Forelimb muscle (tissue), 1 donor: ENCODE measurements around the gene AGPAT2. TPM values are rescaled to one million over a fixed set of nuclear protein-coding genes. Genes with fewer than 3 reads are reported as not detected.
"Not testable (repeated sequence)": the region's sequence is repeated elsewhere in the genome, so short reads cannot be mapped to it uniquely, and the experiment has no call there.

Experiments
- DNase-seq: peaks from one replicate; pipeline ENCODE4 v3.0.0-alpha.2; 2013; ENCODE audit warnings: low read depth
- polyA plus RNA-seq: library from polyadenylated mRNA; unstranded; fragments of 120-200 nt; gene quantifications from one replicate; pipeline ENCODE4 v1.2.1, GENCODE V29; 2013; ENCODE audit not compliant: insufficient read length

Gene AGPAT2
- polyA plus RNA-seq, 1 donor = 11.6 TPM

DNA sequence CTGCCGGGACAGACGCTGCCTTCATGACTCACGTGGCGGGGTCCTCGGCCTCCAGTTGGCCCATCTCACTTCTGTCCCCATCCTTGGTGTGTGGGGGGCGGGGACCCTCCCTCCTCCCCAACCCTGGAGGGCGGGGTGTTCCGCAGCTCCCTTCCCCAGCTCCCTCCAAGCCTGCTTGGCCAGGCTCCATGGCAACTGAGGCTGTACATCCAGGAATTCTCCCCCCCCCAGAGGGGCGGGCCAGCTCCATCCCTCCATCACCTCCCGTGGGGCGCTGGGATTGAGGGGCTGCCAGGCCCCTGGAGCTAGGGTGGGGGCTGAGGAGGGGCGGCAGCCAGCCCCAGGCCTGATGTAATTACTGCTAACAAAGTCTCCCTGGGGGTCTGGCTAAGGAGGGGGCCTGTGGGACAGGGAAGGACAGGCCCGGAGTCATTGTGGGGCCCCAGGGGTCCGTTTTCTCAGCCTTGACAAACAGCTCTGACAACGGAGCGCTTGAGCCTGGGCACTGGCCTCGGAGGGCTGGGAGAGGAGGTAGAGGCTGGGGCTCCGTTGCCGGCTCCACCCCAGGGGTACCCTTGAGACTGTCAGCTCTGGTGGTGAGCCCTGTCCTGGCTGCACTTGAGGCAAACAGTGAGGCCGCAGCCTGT, 33.1 kb upstream of the AGPAT2 start:
- DNase-seq = peak; percentile 56

DNA sequence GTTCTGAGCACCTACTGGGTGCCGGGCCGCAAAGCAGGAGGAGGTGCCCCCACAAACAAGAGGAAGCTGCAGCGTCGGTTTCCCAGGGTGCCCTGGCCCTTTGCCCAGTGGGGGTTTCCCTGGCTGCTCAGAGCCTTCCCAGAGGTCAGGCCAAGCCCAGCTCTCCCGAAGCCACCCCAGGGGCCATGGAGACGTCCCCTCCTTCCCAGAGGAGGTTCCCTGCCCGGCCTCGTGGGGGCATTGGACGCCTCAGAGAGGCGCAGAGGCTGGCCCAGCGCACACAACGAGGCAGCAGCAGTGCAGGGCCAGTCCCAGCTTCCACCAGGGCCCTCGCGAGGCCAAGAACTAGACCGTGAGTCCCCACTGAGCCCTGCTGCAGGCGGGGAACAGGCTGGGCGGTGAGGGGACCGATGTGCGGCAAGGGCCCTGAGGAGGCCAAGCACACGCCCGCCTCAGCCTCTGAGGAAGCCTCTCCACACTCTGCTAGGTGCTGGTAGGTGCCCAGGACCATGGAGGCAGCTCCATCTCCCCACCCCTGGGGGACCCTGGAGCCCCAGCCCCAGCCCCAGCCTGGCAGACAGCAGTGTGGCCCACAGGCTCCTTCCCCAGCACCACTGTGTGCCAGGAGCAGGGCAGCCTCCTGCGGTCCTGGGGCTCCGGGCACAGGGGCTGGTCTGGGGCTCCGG, 32.1 kb upstream of the AGPAT2 start:
- DNase-seq = no peak

DNA sequence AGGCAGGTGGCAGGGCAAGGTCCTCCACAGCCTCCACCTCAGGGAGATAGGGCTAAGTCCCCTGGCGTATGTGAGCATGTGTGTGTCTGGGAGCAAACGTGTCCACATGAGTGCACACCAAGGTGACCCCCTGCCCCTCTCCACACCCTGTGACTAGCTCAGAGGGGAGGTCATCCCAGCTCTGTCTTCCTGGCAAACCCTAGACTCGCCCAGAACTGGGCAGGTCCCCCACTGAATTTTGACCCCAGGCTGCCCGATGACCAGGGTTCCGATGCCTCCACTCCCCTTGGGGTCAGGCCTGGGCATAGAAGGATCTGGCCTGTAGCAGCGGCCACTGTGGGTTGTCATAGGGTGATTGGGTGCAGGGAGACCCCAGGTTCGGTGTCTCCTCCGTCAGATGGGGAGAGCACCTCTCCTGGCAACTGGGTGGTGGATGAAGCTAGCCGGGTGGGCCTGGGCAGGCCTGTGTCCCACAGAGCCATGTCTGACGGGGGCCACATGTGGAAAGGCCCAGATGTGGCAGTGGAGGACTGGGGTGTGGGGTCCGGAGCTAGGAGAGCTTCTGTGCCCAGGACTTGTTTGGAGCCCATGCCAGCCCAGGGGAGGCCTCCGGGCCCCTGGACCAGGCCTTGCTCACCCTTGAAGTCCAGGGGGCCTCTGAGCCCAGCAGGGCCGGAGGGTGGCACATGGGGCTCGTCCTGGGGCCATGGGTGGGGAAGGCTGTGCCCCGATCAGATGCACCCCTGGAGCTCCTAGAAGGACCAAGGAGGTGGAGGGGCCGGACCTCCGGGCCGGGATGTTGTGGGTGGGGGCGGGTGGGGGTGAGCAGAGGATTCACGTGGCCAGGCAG, 31.3 kb upstream of the AGPAT2 start:
- DNase-seq = no peak

DNA sequence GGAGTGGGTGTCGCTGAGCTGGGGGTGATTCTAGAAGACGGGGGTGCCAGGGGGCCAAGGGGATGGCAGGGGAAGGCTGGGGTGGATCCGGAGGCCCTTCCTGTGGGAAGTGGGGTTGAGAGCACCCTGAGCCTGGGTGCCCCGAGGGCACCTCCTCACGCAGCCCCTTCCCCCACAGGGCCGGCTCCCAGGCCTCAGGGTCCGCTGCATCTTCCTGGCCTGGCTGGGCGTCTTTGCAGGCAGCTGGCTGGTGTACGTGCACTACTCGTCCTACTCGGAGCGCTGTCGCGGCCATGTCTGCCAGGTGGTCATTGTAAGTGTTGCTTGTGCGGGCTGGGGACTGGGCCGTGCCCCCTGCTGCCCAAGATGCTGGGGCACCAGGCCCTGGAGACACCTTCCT, 30.1 kb upstream of the AGPAT2 start:
- no peak for DNase-seq

DNA sequence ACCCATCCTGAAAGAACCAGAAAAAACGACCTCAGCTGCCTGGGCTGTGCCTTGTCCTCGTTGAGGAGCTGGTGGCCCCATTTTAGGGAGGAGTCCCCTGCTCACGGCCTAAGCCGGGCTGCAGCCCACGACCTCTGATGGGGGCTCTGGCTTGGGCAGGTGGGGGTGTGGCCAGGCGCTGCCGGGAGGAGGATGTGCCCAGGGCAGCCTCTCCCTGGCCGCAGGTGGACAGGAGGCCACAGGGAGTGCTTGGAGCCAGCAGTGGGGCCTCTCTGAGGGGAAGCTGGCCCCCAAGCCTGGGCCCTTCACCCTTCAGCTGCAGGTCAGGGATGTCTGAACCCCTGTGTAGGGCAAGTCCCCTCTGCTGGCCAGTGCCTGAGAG, 27.6 kb upstream of the AGPAT2 start:
- DNase-seq = no peak

DNA sequence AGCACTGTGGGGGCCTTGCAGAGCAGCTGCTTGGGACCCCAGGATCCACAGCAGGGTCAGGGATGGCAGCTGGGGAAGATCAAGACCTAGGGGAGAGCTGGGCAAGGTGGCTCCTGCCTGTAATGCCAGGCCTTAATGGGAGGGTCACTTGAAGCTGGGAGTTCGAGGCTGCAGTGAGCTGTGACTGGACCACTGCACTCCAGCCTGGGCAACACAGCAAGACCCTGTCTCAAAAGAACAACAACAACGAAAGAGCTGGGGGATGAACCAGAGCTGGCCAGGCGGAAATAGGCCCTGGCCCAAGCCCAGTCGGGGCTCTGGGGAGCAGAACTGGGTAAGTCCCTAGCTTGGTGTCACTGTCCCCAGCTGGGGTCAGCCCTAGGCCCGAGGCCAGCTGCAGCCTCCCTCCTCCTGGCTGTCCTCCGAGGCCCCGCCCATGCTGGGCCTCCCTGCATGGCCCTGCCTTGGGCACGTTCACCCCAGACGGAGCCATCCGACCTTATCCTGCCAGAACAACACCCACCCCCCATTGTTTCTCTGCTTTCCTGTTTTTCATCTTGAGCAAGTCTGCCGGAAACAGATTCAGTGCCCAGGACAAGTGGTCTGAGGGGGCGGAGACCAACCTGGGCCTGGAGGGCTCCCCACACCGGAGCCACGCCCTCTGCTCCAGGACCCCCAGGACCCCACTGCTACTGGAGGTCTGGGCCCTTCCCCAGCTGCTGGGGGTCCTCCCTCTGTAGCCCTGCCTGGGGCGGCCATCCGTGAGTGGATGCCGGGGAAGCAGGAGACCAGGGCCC, 27.0 kb upstream of the AGPAT2 start:
- no peak for DNase-seq

DNA sequence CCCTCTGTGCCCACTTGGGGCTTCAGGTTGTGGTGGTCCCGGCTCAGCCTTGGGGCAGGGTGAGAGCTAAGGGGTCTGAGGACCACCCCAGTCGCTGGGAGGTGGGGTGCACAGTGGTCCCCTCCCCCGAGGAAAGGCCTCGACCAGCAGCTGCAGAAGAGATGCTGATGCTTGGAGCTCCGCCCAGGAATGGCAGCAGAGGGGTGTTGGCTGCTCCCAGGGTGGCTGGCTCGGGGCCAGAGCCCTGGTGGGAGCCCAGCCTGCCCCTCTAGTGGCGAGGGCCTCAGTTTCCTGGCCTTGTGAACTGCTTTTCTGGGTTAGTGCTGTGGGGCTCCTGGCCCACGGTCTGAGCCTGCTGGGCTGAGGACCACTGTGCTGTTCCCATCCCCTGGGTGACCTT, 26.3 kb upstream of the AGPAT2 start:
- DNase-seq = no peak

DNA sequence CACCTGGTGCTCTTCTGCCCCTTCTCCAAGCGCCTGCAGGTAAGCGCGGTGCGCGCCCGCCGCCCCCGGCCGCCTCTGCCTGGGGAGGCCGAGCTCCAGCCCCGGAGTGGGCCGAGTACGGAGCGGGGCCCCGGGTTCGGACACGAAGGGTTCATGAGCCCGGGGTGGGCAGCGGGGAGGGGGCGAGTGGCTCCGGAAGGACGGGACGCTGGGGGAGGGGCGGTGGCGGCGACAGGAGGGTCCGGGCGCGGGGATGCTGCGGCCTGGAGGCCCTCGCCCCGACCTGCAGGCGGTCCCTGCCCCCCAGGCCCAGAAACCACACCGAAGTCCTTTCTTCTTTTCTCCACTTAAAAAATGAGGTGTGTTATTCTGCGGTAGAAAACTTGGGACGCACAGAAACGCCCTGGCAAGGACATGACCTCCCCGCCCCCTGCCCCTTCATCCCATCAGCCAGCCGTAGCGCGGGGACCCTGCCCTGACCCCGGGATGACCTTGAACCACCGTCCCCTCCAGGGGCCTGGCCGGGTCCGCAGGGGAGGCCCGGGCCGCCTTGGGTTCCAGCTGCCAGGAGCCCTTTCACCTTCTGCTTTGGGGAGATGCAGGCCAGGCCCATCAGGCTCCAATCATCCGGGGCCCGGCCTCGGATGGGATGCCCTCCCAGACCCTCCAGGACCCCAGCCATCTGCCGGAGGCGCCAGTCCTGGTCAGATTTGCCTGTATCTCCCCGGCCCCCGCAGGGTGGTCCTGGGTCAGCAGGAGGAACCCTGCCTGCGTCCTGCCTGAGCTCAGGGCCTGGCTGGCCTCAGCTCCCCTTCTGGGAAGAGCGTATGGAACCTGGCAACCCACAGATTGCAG, 25.7 kb upstream of the AGPAT2 start:
- DNase-seq = no peak

DNA sequence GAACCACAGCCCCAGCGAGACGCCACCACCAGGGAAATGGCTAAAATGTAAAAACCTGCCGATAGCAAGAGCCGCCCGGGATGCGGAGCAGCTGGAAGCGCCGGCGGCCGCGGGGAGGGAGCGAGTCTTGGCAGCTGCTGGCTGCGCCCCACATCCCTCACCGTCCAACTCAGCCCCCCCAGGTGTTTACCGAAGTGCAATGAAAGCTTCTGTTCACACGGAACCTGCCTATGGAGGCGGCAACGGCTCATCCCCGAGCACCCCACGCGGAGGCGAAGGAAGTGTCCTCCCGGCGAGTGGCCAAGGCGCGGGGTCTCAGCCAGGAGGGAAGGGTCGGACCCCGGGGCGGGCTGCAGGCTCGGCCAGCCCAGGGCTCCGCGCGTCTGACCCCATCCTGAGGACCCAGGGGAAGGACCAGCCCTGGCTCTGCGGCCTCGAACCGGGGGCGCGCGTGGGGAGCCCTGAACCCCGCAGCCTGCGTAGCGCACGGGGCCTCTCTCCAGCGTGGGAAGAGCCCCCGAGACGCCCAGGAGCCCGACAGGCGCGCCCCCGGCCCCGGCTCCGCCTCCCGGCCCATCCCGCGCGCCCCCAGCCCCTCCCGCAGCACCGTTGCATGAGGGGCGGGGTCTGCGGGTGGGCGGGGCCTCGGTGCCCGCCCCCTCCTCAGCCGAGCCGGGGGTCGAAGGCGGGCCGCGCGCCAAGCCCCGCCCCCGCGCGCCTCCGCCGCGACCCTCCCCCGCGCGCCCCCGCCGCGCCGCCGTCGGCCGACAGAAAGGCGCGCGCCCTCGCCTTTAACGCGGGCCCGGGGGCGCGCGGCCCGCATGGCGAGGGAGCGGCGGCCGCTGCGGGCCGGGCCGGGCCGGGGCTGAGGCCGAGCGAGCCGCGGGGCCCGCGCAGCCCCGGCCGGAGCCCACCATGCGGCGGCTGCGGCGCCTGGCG, 24.8 kb upstream of the AGPAT2 start, which contains the start of gene DIPK1B:
TSS of gene DIPK1B (plus strand) at position 822 of the 939 bp plus-strand sequence. CDS start at position 916, 94 bp downstream.
- no peak for DNase-seq

DNA sequence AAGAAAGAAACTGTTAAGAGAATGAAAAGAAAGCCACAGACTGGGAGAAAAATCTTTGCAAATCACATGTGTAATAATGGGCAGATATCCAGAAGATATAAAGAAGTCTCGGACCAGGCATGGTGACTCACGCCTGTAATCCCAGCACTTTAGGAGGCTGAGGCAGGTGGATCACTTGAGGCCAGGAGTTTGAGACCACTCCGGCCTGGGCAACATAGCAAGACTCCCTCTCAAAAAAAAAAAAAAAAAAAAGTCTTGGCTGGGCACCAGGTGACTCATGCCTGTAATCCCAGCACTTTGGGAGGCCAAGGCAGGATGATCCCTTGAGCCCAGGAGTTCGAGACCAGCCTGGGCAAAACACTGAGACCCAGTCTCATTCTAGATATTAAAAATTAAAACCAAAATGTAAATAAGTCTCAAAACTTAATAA, 24.0 kb upstream of the AGPAT2 start:
- not testable (repeated sequence) for DNase-seq

DNA sequence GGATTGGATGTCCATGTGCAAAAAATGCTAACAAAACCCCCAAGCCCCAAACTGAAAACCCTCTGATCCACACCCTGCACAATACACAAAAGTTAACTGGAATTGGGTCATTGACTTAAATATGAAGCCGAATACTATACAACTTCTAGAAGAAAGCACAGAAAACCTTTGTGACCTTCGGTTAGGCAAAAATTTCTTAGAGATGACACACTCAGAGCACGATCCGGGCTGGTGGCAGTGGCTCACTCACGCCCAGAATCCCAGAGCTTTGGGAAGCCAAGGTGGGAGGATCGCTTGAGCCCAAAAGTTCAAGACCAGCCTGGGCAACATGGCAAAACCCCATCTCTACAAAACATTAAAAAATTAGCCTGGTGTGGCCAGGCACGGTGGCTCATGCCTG, 23.3 kb upstream of the AGPAT2 start:
- no peak for DNase-seq

DNA sequence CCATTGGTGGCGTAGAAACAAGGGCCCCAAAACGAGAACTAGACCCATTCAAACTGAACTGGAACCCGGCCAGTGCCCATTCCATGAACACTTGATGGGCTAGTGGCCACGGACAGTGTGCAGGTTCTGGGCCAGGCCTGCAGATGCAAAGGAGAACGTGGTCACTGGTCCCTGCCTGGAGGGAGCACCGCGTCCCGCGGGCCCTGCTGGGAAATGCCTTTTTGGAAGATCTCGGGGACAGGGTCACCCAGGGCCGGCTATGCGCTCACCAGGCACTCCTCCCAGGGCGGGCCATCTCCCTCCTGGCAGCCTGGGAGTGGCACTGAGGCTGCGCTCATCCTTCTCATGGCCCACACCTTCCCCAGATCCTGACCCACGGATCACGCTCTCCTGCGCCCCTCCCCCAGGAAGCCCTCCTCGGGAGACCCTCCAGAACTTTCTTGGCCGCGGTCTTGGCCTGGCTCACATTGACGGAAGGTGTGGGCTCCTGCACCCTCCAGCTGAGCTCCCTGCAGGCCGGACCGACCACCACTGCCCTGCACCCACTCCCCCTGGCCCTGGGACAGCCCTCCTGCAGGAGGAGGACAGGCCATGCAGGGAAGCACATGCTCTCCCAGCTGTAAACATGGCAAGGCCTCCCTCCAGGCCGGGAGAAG, 22.3 kb upstream of the AGPAT2 start:
- no peak for DNase-seq

DNA sequence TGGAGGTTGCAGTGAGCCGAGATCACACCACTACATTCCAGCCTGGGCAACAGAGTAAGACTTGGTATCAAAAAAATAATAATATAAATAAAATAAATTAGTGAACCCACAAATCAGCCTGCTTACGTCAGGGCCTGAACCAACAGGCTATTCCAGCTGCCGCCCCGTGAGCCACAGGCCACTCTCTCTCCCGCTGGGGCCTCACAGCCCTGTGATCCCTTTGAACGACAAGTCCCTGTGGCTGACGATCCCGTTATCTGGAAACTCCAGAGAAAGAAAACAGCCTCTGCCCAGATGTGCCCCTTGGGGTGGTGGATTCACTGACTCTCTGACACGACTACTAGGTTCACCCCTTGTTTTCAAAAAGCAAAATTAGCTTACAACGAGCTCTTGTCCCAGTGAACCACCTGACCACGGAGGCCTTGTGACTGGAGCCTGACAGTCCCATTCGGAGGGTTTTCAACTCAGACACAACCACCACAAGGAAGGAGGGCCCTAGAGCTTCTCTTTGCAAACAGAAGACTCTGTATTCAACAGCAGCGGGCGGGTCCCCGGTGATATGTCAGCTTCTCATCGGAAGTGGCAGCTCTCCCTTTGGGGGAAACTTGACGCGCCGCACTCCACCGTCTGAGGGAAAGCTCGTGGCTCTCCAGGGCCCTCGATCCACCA, 20.7 kb upstream of the AGPAT2 start:
- DNase-seq = no peak

DNA sequence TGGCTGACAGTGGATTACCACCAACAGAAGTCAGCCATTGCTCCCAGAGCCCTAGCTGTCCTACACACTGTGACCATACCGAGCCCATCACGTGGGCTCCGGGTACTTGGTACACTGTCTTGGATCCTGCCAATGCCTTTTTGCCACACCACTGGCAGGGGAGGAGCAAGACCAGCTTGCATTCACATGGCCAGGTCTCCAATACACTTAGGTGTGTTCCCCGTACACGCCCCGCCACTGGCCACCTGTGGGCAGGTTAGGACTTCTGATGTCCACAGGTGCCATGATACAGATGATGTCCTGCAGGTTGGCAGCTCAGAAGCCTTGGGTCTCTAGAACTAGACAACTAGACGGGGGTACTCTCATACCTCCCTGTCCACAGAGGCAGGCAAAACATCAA, 19.8 kb upstream of the AGPAT2 start:
- no peak for DNase-seq

DNA sequence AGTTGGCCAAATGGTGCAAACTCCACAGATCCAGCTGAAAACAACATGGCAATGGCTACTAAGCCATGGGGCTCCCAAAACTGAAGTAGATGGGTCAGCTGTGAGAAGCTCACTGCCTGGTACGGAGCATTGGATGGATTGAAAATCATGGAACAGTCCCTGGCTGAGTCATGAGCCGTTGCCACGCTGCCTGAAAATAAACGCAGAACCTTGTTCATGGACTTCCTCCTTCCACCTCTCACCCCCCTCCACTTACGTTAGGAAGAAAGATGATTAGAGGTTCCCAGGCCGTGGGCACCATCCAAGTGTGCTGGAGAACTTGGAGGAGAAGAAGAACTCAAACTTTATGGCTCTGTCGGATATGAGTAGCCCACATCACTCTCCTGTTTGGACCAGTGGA, 18.3 kb upstream of the AGPAT2 start:
- no peak for DNase-seq

DNA sequence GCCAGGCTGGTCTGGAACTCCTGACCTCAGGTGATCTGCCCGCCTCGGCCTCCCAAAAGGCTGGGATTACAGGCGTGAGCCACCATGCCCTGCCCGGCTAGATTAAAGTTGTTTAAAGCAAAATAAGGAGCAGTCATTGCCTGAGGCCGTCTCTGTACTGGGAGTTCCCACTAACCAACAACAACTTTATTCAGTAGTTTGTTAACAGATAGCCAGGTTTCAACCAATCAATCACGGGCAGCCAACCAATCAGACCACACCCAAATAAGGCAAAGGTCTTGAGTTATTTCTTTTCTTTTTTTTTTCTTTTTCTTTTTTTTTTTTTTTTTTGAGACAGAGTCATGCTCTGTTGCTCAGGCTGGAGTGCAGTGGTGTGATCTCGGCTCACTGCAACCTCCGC, 17.5 kb upstream of the AGPAT2 start:
- DNase-seq = not testable (repeated sequence)

DNA sequence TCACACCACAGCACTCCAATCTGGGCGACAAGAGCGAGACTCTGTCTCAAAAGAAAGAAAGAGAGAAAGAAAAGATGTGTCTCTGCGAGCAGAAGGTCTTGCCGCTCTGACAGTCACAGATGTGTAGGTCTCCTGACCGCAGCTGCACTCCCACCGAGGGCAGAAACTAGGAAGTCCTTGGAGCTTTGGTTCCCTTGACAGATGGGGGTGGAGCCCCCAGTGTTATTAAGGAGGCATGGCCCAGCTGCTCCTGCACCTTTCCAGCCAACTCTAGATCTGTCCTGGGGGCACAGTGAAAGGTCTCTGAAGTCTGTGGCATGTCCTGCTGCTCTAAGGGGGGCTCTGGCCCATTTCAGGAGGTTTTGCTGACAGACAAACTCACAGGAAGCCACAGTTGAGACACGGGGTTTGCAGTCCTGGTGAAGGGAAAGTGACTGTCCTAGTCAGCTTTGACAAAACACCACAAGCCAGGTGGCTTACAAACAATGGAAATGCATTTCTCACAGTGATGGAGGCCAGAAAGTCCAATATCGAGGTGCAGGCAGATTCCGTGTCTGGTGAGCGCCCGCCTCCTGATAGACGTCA, 16.1 kb upstream of the AGPAT2 start:
- DNase-seq = no peak

DNA sequence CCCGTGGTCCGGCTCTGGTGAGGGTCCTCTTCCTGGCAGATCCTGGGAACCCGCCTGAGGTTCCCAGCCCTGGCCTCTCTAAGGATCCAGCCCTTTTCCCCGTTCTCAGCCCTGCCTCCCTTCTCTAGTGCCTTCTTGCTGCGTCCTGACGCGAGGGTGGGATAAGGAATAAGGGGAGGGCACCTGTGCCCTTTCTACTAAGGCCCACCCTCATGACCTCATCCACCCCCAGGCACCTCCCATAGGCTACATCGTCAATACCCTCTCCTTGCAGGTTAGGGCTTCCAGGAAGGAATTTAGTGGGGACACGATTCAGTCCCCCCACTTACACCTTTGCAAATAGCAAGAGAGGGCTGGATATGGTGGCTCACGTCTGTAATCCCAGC, 14.4 kb upstream of the AGPAT2 start:
- DNase-seq = no peak
